Measurements from ENCODE around the gene C7orf33. TPM values are rescaled to one million over a fixed set of nuclear protein-coding genes. Genes with fewer than 3 reads are reported as not detected.

The C7orf33 gene
- polyA plus RNA-seq, 1 donor from 2014 or later: not detected

DNA sequence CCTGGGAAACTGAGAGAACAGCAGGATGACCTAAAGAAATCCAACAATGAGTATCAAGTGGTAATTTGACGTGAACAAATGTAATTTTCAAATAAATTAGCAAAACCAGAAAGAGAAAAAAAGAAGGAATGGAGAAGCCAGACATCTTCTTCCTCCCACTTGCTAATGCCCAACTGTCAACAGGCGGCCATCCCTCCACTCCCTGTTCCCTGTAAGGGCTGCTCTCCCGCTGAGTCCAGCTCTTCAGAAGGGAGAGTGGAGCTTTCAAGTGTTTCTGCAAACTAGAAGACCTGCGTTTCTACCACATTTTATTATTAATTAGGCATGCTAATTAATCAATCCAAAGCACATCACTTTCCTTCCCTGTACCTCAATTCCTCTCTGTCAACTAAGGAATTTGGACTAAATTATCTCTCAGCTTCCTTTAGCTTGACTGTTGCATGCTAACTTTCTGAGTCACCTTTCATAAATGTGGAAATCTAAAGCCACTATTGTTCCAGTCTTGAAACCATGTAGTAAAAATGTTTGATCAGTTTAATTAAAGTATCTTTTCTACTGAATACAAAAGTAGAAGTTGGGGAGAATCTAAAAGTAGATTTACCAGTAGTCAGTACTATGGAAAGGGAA is 59.8 kb downstream of the C7orf33 start:
- Histone ChIP-seq H3K4me2 (ENCODE audit: low read length) (no peak overlapping the region), H3K4me3 (ENCODE audit: low read length) (no peak overlapping the region), H3K9me2 (ENCODE audit: insufficient read depth, low read length) (no peaks in the 10 kb centered on the region), H3K27ac (ENCODE audit: low read length) (no peak overlapping the region), H2AFZ (ENCODE audit: low read depth, low read length) (no peak overlapping the region), H3K9me3 (ENCODE audit: low read length) (no peaks in the 10 kb centered on the region), H3K79me2 (replicated peaks; ENCODE audit: insufficient read depth, low read length) (no peaks in the 10 kb centered on the region), H3K27me3 (ENCODE audit: insufficient read depth, low read depth, low read length) (no peaks in the 10 kb centered on the region), H3F3A (ENCODE audit: insufficient read depth, low read length, poor library complexity, severe bottlenecking) (no peaks in the 10 kb centered on the region), H3K9ac (ENCODE audit: low read length) (no peak overlapping the region), H4K20me1 (ENCODE audit: insufficient read depth) (no peaks in the 10 kb centered on the region), H3K36me3 (ENCODE audit: insufficient read depth, low read length) (no peaks in the 10 kb centered on the region)
- TF ChIP-seq SMC3 (conservative IDR thresholded peaks at IDR 0.05; ENCODE audit: poor library complexity) (no peak), REST (IDR thresholded peaks at IDR 0.05; ENCODE audit: borderline replicate concordance) (no peak), TAF1 (IDR thresholded peaks at IDR 0.05; ENCODE audit: low read depth) (no peak), MXI1 (conservative IDR thresholded peaks at IDR 0.05; ENCODE audit: poor library complexity, severe bottlenecking) (no peak), RAD21 (conservative IDR thresholded peaks at IDR 0.05) (no peak), EZH2 (IDR thresholded peaks at IDR 0.05; ENCODE audit: borderline replicate concordance, insufficient read depth, low read length, poor library complexity, severe bottlenecking) (no peak), POLR2AphosphoS5 (IDR thresholded peaks at IDR 0.05) (no peak), EP300 (conservative IDR thresholded peaks at IDR 0.05; ENCODE audit: poor library complexity, severe bottlenecking) (no peak)
- TF ChIP-seq, protein P1, sequence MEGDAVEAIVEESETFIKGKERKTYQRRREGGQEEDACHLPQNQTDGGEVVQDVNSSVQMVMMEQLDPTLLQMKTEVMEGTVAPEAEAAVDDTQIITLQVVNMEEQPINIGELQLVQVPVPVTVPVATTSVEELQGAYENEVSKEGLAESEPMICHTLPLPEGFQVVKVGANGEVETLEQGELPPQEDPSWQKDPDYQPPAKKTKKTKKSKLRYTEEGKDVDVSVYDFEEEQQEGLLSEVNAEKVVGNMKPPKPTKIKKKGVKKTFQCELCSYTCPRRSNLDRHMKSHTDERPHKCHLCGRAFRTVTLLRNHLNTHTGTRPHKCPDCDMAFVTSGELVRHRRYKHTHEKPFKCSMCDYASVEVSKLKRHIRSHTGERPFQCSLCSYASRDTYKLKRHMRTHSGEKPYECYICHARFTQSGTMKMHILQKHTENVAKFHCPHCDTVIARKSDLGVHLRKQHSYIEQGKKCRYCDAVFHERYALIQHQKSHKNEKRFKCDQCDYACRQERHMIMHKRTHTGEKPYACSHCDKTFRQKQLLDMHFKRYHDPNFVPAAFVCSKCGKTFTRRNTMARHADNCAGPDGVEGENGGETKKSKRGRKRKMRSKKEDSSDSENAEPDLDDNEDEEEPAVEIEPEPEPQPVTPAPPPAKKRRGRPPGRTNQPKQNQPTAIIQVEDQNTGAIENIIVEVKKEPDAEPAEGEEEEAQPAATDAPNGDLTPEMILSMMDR (IDR thresholded peaks at IDR 0.05; ENCODE audit: poor library complexity, severe bottlenecking): no peak

- Histone ChIP-seq H3K27me3 (ENCODE audit: insufficient read depth, low read depth, low read length) (no peaks in the 10 kb centered on the region), H3K9me3 (ENCODE audit: low read length) (no peaks in the 10 kb centered on the region), H2AFZ (ENCODE audit: low read depth, low read length) (no peak overlapping the region), H3K4me2 (ENCODE audit: low read length) (no peak overlapping the region), H3F3A (ENCODE audit: insufficient read depth, low read length, poor library complexity, severe bottlenecking) (no peaks in the 10 kb centered on the region), H3K4me3 (ENCODE audit: low read length) (no peak overlapping the region), H4K20me1 (ENCODE audit: insufficient read depth) (no peaks in the 10 kb centered on the region), H3K27ac (ENCODE audit: low read length) (no peak overlapping the region), H3K9me2 (ENCODE audit: insufficient read depth, low read length) (no peaks in the 10 kb centered on the region), H3K9ac (ENCODE audit: low read length) (no peak overlapping the region), H3K79me2 (replicated peaks; ENCODE audit: insufficient read depth, low read length) (no peaks in the 10 kb centered on the region), H3K36me3 (ENCODE audit: insufficient read depth, low read length) (no peaks in the 10 kb centered on the region)
- TF ChIP-seq, protein P1 (IDR thresholded peaks at IDR 0.05; ENCODE audit: poor library complexity, severe bottlenecking): no peak
- no peak for TF ChIP-seq TAF1 (IDR thresholded peaks at IDR 0.05; ENCODE audit: low read depth)
These were observed 62.2 kb downstream of the C7orf33 start for GRCh38 chr7:148652773-148653172.

Measured in neural cell (in vitro differentiated cells).